HEK293T (cell line): ENCODE measurements around the gene COL5A1.

Experiments
- CTCF ChIA-PET: fragments of 350-600 bp; formaldehyde crosslinking; extraction: SDS; loops from one replicate; lab custom pipeline; 2021; ENCODE audit warnings: antibody characterized with exemption, inconsistent platforms; lab: Yijun Ruan, JAX
- POLR2A ChIA-PET: fragments of 350-600 bp; formaldehyde crosslinking; extraction: SDS; loops from one replicate; lab custom pipeline; 2020; ENCODE audit warnings: antibody characterized with exemption, inconsistent platforms; lab: Yijun Ruan, JAX
- DNase-seq: peaks from one replicate; pipeline ENCODE4 v3.0.0; 2012; ENCODE audit warnings: mixed read lengths; ENCODE audit errors: extremely low spot score
- ARNT ChIP-seq: fragments of 450-650 bp; IDR thresholded peaks from 2 replicates; pipeline ENCODE4 v1.6.1; 2017; ENCODE audit warnings: mild to moderate bottlenecking
- BHLHE40 ChIP-seq: fragments of 450-650 bp; IDR thresholded peaks from 2 replicates; pipeline ENCODE4 v1.6.1; 2016; ENCODE audit warnings: mild to moderate bottlenecking, moderate library complexity, borderline replicate concordance
- CTBP1 ChIP-seq: fragments of 450-650 bp; IDR thresholded peaks from 2 replicates; pipeline ENCODE4 v1.6.1; 2016; ENCODE audit warnings: borderline replicate concordance
- ELF4 ChIP-seq: fragments of 450-650 bp; IDR thresholded peaks from 2 replicates; pipeline ENCODE4 v1.6.1; 2017; ENCODE audit warnings: antibody characterized with exemption
- FOXA1 ChIP-seq: fragments of 450-650 bp; IDR thresholded peaks from 2 replicates; pipeline ENCODE4 v1.6.1; 2016; ENCODE audit warnings: mild to moderate bottlenecking
- FOXK2 ChIP-seq: fragments of 450-650 bp; IDR thresholded peaks from 2 replicates; pipeline ENCODE4 v1.6.1; 2016; ENCODE audit warnings: mild to moderate bottlenecking
- FOXM1 ChIP-seq: fragments of 450-650 bp; IDR thresholded peaks from 2 replicates; pipeline ENCODE4 v1.6.1; 2017; ENCODE audit warnings: mild to moderate bottlenecking, borderline replicate concordance
- HDGF ChIP-seq: fragments of 450-650 bp; IDR thresholded peaks from 2 replicates; pipeline ENCODE4 v1.6.1; 2017; ENCODE audit warnings: antibody characterized with exemption, borderline replicate concordance
- L3MBTL2 ChIP-seq: fragments of 450-650 bp; conservative IDR thresholded peaks from 2 replicates; pipeline ENCODE4 v1.6.1; 2016; ENCODE audit warnings: mild to moderate bottlenecking
- LEF1 ChIP-seq: fragments of 450-650 bp; IDR thresholded peaks from 2 replicates; pipeline ENCODE4 v1.6.1; 2017; ENCODE audit warnings: mild to moderate bottlenecking, borderline replicate concordance
- NFRKB ChIP-seq: fragments of 450-650 bp; IDR thresholded peaks from 2 replicates; pipeline ENCODE4 v1.6.1; 2016; ENCODE audit warnings: mild to moderate bottlenecking, moderate library complexity
- PKNOX1 ChIP-seq: fragments of 450-650 bp; IDR thresholded peaks from 2 replicates; pipeline ENCODE4 v1.6.1; 2016
- SP1 ChIP-seq: fragments of 450-650 bp; IDR thresholded peaks from 2 replicates; pipeline ENCODE4 v1.6.1; 2017
- SUZ12 ChIP-seq: fragments of 450-650 bp; IDR thresholded peaks from 2 replicates; pipeline ENCODE4 v1.6.1; 2016; ENCODE audit warnings: mild to moderate bottlenecking
- TARDBP ChIP-seq: fragments of 450-650 bp; IDR thresholded peaks from 2 replicates; pipeline ENCODE4 v1.6.1; 2016
- ZNF384 ChIP-seq: fragments of 450-650 bp; IDR thresholded peaks from 2 replicates; pipeline ENCODE4 v1.6.1; 2016

The COL5A1 gene

GRCh38 chr9:134877541-134877940 is 235.9 kb downstream of the COL5A1 start:
- POLR2A ChIA-PET, result no interaction called here
- no peak for DNase-seq

GRCh38 chr9:134879664-134880483 is 238.3 kb downstream of the COL5A1 start:
- TF ChIP-seq L3MBTL2 (no peak), SP1 (no peak)
- ChIA-PET CTCF (no interaction called here), POLR2A (no interaction called here)
- no peak for DNase-seq

More at GRCh38 chr9:134877541-134877940, 235.9 kb downstream of the COL5A1 start:
- TF ChIP-seq L3MBTL2, result no peak
- no peak for TF ChIP-seq ZNF384
- TF ChIP-seq LEF1, result no peak
- no peak for TF ChIP-seq HDGF
- TF ChIP-seq FOXK2, result no peak
- TF ChIP-seq ARNT, result no peak
- CTCF ChIA-PET, result no interaction called here

- POLR2A ChIA-PET, result no interaction called here
- CTCF ChIA-PET, result no interaction called here
- TF ChIP-seq PKNOX1 (no peak), LEF1 (no peak), SP1 (no peak), HDGF (no peak), L3MBTL2 (no peak), FOXA1 (no peak), BHLHE40 (no peak), FOXM1 (no peak), CTBP1 (no peak), ARNT (no peak), NFRKB (no peak), TARDBP (no peak), FOXK2 (no peak), SUZ12 (no peak), ELF4 (no peak)
- DNase-seq, result no peak
Measured at GRCh38 chr9:134880484-134881312, 239.1 kb downstream of the COL5A1 start, which contains the start of gene FCN2. TSS of gene FCN2 (plus strand) at chr9:134880810. CDS start at chr9:134880822, 12 bp downstream.

- ChIA-PET CTCF (no interaction called here), POLR2A (no interaction called here)
- no peak for DNase-seq
- TF ChIP-seq CTBP1, result no peak
- no peak for TF ChIP-seq LEF1
- TF ChIP-seq BHLHE40, result no peak
- no peak for TF ChIP-seq FOXM1
- no peak for TF ChIP-seq L3MBTL2
- TF ChIP-seq TARDBP, result no peak
- no peak for TF ChIP-seq HDGF
- no peak for TF ChIP-seq NFRKB
- no peak for TF ChIP-seq SUZ12
- no peak for TF ChIP-seq ZNF384
- TF ChIP-seq ELF4, result no peak
- TF ChIP-seq FOXK2, result no peak
- TF ChIP-seq PKNOX1, result no peak
- TF ChIP-seq ARNT, result no peak
- TF ChIP-seq SP1, result no peak
- no peak for TF ChIP-seq FOXA1
Measured at GRCh38 chr9:134881313-134881670, 239.7 kb downstream of the COL5A1 start.

GRCh38 chr9:134882204-134882785 is 240.7 kb downstream of the COL5A1 start:
- ChIA-PET POLR2A (no interaction called here), CTCF (no interaction called here)
- no peak for TF ChIP-seq SP1
- no peak for TF ChIP-seq PKNOX1
- no peak for TF ChIP-seq ARNT
- TF ChIP-seq FOXM1, result no peak
- TF ChIP-seq TARDBP, result no peak
- TF ChIP-seq FOXK2, result no peak
- no peak for DNase-seq

GRCh38 chr9:134883040-134883782 is 241.6 kb downstream of the COL5A1 start:
- no peak for DNase-seq
- no peak for TF ChIP-seq FOXM1
- no peak for TF ChIP-seq CTBP1
- TF ChIP-seq L3MBTL2, result no peak
- no peak for TF ChIP-seq NFRKB
- no peak for TF ChIP-seq ZNF384
- TF ChIP-seq ELF4, result no peak
- ChIA-PET CTCF (no interaction called here), POLR2A (no interaction called here)
